Fibroblast of mammary gland (primary cell): Measurements from ENCODE around the gene DOK7.
"Not testable (repeated sequence)": the region's sequence is repeated elsewhere in the genome, so short reads cannot be mapped to it uniquely, and the experiment has no call there.

Experiments
- DNase-seq: peaks from one replicate; pipeline ENCODE4 v3.0.0-alpha.2; 2010; ENCODE audit warnings: low read depth
- H3K4me3 ChIP-seq: 2 replicates; pipeline ENCODE4 v1.5.1; 2011; ENCODE audit warnings: low read depth, mild to moderate bottlenecking, low read length, moderate library complexity; ENCODE audit not compliant: control insufficient read depth
- CTCF ChIP-seq: conservative IDR thresholded peaks from 2 replicates; pipeline ENCODE4 v1.5.1; 2011; ENCODE audit warnings: low read depth, low read length, inconsistent platforms; ENCODE audit not compliant: control insufficient read depth, insufficient read depth

Gene DOK7

GRCh38 chr4:3449574-3450534 is 13.3 kb upstream of the DOK7 start:
- TF ChIP-seq CTCF: no peak
- DNase-seq: no peak
- H3K4me3 ChIP-seq: no peak overlapping the region

- TF ChIP-seq CTCF: no peak
- no peak for DNase-seq
- no peak overlapping the region for H3K4me3 ChIP-seq
Measured at GRCh38 chr4:3450643-3451042, 12.5 kb upstream of the DOK7 start.

GRCh38 chr4:3451956-3452355 is 11.2 kb upstream of the DOK7 start:
- TF ChIP-seq CTCF: no peak
- no peak overlapping the region for H3K4me3 ChIP-seq
- DNase-seq: peak; percentile 71

- no peak overlapping the region for H3K4me3 ChIP-seq
- no peak for DNase-seq
- peak; percentile 35 for TF ChIP-seq CTCF
Measured at GRCh38 chr4:3452376-3452775, 10.7 kb upstream of the DOK7 start.

- not testable (repeated sequence) for DNase-seq, H3K4me3 ChIP-seq
Measured at GRCh38 chr4:3455596-3455995, 7.5 kb upstream of the DOK7 start.

- TF ChIP-seq CTCF: no peak
- no peak for DNase-seq
- H3K4me3 ChIP-seq: no peak overlapping the region
Measured at GRCh38 chr4:3458371-3458770, 4.7 kb upstream of the DOK7 start.

- H3K4me3 ChIP-seq, DNase-seq: not testable (repeated sequence)
Measured at GRCh38 chr4:3459156-3459555, 4.0 kb upstream of the DOK7 start.

GRCh38 chr4:3460926-3461325 is 2.2 kb upstream of the DOK7 start:
- TF ChIP-seq CTCF: no peak
- DNase-seq: no peak
- H3K4me3 ChIP-seq: no peak overlapping the region
